ENCODE measurements around the gene IFT122.

GRCh38 chr3:129560269-129560787 is 120.3 kb downstream of the IFT122 start:
- no peak for TF ChIP-seq CTCF (IDR thresholded peaks at IDR 0.05; ENCODE audit: insufficient read depth, low read depth, low read length)
- no peak for TF ChIP-seq EZH2 (IDR thresholded peaks at IDR 0.05; ENCODE audit: insufficient read depth, low read length)
